Esophagus squamous epithelium (tissue), 4 donors: ENCODE measurements around the gene NDRG2.
A peak's percentile ranks its signal among the peaks of the same experiment; 100 is the strongest.

ENCODE experiments used
- CTCF ChIP-seq, 6 experiments: fragments of 450-650 bp in 4 of 6; fragments of 200-600 bp in 2 of 6; sonication (generic) in 2 of 6; IDR thresholded peaks; one replicate each; pipeline ENCODE4 v1.5.1; 2016 to 2019; ENCODE audit warnings: antibody characterized with exemption in 6 of 6, mild to moderate bottlenecking in 4 of 6, moderate library complexity in 4 of 6
- POLR2A ChIP-seq, 4 donors: fragments of 450-650 bp; IDR thresholded peaks; one replicate each; pipeline ENCODE4 v1.6.1; 2017; ENCODE audit warnings: antibody characterized with exemption in 4 of 4, mild to moderate bottlenecking in 4 of 4, moderate library complexity in 3 of 4

- TF ChIP-seq POLR2A (IDR thresholded peaks at IDR 0.05) (peak in 1 of 4 donors; percentile 19), CTCF (IDR thresholded peaks at IDR 0.05) (no peak)
These were observed 45.3 kb upstream of the NDRG2 start, which contains the start of gene ARHGEF40 for GRCh38 chr14:21070083-21070609.
